GM12891 (cell line): ENCODE measurements around the gene THAP9.
A peak's percentile ranks its signal among the peaks of the same experiment; 100 is the strongest.

Experiments used
- DNase-seq: peaks from one replicate; pipeline ENCODE4 v3.0.0; 2011; ENCODE audit warnings: low spot score; ENCODE audit not compliant: insufficient read length
- FAIRE-seq: peaks from 2 replicates; lab custom pipeline; 2011; peaks lifted over from hg19 to GRCh38; lab: Jason Lieb, UNC
- PAX5 ChIP-seq: IDR thresholded peaks from 2 replicates; pipeline ENCODE4 v1.6.1; 2011; ENCODE audit warnings: low read length, moderate library complexity, mild to moderate bottlenecking; ENCODE audit not compliant: insufficient read depth, severe bottlenecking
- POLR2A ChIP-seq: IDR thresholded peaks from 2 replicates; pipeline ENCODE4 v1.6.1; 2011; ENCODE audit warnings: low read depth, low read length, control low read depth
- POLR2AphosphoS5 ChIP-seq: IDR thresholded peaks from 2 replicates; pipeline ENCODE4 v1.6.1; 2011; ENCODE audit warnings: low read depth, low read length, control low read depth
- POU2F2 ChIP-seq: IDR thresholded peaks from 2 replicates; pipeline ENCODE4 v1.6.1; 2011; ENCODE audit warnings: low read depth, mild to moderate bottlenecking, control low read depth, low read length, moderate library complexity
- SPI1 ChIP-seq: IDR thresholded peaks from 2 replicates; pipeline ENCODE4 v1.6.1; 2011; ENCODE audit warnings: low read depth, low read length, control low read depth
- TAF1 ChIP-seq: IDR thresholded peaks from 2 replicates; pipeline ENCODE4 v1.6.1; 2011; ENCODE audit warnings: low read depth, low read length, control low read depth

The THAP9 gene

GRCh38 chr4:82957045-82957444, 56.5 kb downstream of the THAP9 start:
- FAIRE-seq: peak; percentile 75
- DNase-seq: peak; percentile 1

GRCh38 chr4:82965763-82966162, 65.2 kb downstream of the THAP9 start:
- no peak for DNase-seq
- TF ChIP-seq PAX5 (no peak), POU2F2 (no peak), SPI1 (no peak), POLR2AphosphoS5 (no peak), POLR2A (no peak), TAF1 (no peak)
- no peak for FAIRE-seq

More at GRCh38 chr4:82957045-82957444, 56.5 kb downstream of the THAP9 start:
- TF ChIP-seq POU2F2: no peak
- no peak for TF ChIP-seq TAF1
- no peak for TF ChIP-seq SPI1
- no peak for TF ChIP-seq POLR2AphosphoS5
- TF ChIP-seq PAX5: no peak
- no peak for TF ChIP-seq POLR2A

DNA sequence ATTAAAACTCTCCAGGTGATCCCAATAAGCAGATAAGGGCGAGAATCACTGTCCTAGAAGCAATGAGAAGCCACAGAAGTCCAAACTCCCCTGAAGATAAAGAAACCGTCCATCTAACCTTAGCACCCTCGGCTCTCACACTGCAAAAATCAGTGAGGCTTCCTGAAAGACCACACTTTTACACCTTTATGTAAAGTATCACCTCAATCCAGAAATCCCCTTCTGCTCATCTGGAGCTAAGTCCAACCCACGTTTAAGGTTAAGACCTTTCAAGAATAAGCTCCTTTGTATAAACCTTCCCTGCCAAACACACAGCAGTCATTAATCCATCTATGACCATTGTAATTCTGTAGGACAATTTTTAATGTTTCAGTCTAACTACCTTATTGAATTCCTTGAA, 68.4 kb downstream of the THAP9 start:
- FAIRE-seq (peak; percentile 47), DNase-seq (no peak)
- 0 out of 2 replicates have a peak, but pooled peaks have one; percentile 15 for TF ChIP-seq POU2F2
- no peak for TF ChIP-seq SPI1
- no peak for TF ChIP-seq POLR2A

- DNase-seq (no peak), FAIRE-seq (peak; percentile 13)
- TF ChIP-seq TAF1 (no peak), POLR2AphosphoS5 (no peak), POLR2A (no peak), SPI1 (no peak), PAX5 (no peak)
Measured at GRCh38 chr4:82969414-82969813, 68.9 kb downstream of the THAP9 start.
